GM23338 (cell line): ENCODE measurements around the gene SLC6A8. TPM values are rescaled to one million over a fixed set of nuclear protein-coding genes. Genes with fewer than 3 reads are reported as not detected.

Source experiments
- ATAC-seq: fragments of 200-7000 bp; cut with Tn5 transposase; 3 replicates; pipeline ENCODE4 v1.9.1; 2020
- DNase-seq: peaks from one replicate; pipeline ENCODE4 v3.0.0-alpha.2; 2015; ENCODE audit warnings: low spot score
- H2AFZ ChIP-seq: fragments of 200-600 bp; sonication (generic); 2 replicates; pipeline ENCODE4 v1.8.0; 2016; ENCODE audit warnings: antibody characterized with exemption, mild to moderate bottlenecking, moderate library complexity
- H3F3A ChIP-seq: fragments of 200-600 bp; sonication (generic); replicated peaks from 2 replicates; pipeline ENCODE4 v1.8.0; 2017; ENCODE audit warnings: antibody characterized with exemption, mixed run types, low read depth
- H3K27ac ChIP-seq: fragments of 200-600 bp; sonication (generic); 2 replicates; pipeline ENCODE4 v1.6.1; 2016; ENCODE audit warnings: low read depth
- H3K27me3 ChIP-seq: fragments of 200-600 bp; sonication (generic); 2 replicates; pipeline ENCODE4 v1.8.0; 2016; ENCODE audit warnings: mild to moderate bottlenecking, mixed run types, moderate library complexity; ENCODE audit not compliant: insufficient read depth
- H3K36me3 ChIP-seq: fragments of 200-600 bp; sonication (generic); 2 replicates; pipeline ENCODE4 v1.8.0; 2016; ENCODE audit warnings: mild to moderate bottlenecking; ENCODE audit not compliant: insufficient read depth
- H3K4me1 ChIP-seq: fragments of 200-600 bp; sonication (generic); 2 replicates; pipeline ENCODE4 v1.8.0; 2016; ENCODE audit warnings: mild to moderate bottlenecking, moderate library complexity; ENCODE audit not compliant: insufficient read depth
- H3K4me2 ChIP-seq: fragments of 200-600 bp; sonication (generic); 2 replicates; pipeline ENCODE4 v1.7.1; 2017; ENCODE audit warnings: mixed run types
- H3K4me3 ChIP-seq: fragments of 200-600 bp; sonication (generic); 2 replicates; pipeline ENCODE4 v1.6.1; 2016; ENCODE audit warnings: mixed run types
- H3K79me2 ChIP-seq: fragments of 200-600 bp; sonication (generic); replicated peaks from 2 replicates; pipeline ENCODE4 v1.8.0; 2017; ENCODE audit warnings: mild to moderate bottlenecking; ENCODE audit not compliant: insufficient read depth
- H3K9me2 ChIP-seq: fragments of 200-600 bp; sonication (generic); 2 replicates; pipeline ENCODE4 v1.8.0; 2017; ENCODE audit not compliant: insufficient read depth
- H4K20me1 ChIP-seq: fragments of 200-600 bp; sonication (generic); replicated peaks from 2 replicates; pipeline ENCODE4 v1.8.0; 2017; ENCODE audit warnings: mild to moderate bottlenecking; ENCODE audit not compliant: insufficient read depth
- H3K27ac Mint-ChIP-seq: 2 replicates; pipeline ENCODE4 v1.8.0; 2020; ENCODE audit warnings: inconsistent platforms, mild to moderate bottlenecking, moderate library complexity, mixed read lengths
- H3K27me3 Mint-ChIP-seq: 3 replicates; pipeline ENCODE4 v1.8.0; 2022; ENCODE audit warnings: low read depth, mild to moderate bottlenecking, moderate library complexity, mixed read lengths, inconsistent platforms; ENCODE audit not compliant: insufficient read depth, poor library complexity
- H3K36me3 Mint-ChIP-seq: 3 replicates; pipeline ENCODE4 v1.8.0; 2021; ENCODE audit warnings: low read depth, mild to moderate bottlenecking, inconsistent platforms, moderate library complexity, mixed read lengths
- H3K4me1 Mint-ChIP-seq: 3 replicates; pipeline ENCODE4 v1.8.0; 2020; ENCODE audit warnings: mild to moderate bottlenecking, inconsistent platforms, mixed read lengths
- H3K4me3 Mint-ChIP-seq: 3 replicates; pipeline ENCODE4 v1.8.0; 2021; ENCODE audit warnings: moderate library complexity, mild to moderate bottlenecking, inconsistent platforms, mixed read lengths
- H3K9me3 Mint-ChIP-seq: 3 replicates; pipeline ENCODE4 v1.8.0; 2020; ENCODE audit warnings: moderate library complexity, mild to moderate bottlenecking, inconsistent platforms, mixed read lengths
- CREB1 ChIP-seq: fragments of 250-450 bp; sonication (Bioruptor Pico); IDR thresholded peaks from 2 replicates; pipeline ENCODE4 v1.5.0; 2020; ENCODE audit warnings: low read depth, mild to moderate bottlenecking, moderate library complexity
- CTCF ChIP-seq, 2 experiments: fragments of 200-600 bp in 1 of 2; sonication (generic) in 1 of 2; conservative IDR thresholded peaks; 2 replicates each; pipeline versions ENCODE4 v1.5.1 to v1.6.1; 2016 to 2017; ENCODE audit warnings: antibody characterized with exemption in 2 of 2, low read depth in 2 of 2, mild to moderate bottlenecking in 2 of 2, moderate library complexity in 1 of 2
- ETS1 ChIP-seq: IDR thresholded peaks from 2 replicates; pipeline ENCODE4 v1.6.1; 2016; ENCODE audit warnings: antibody characterized with exemption
- EZH2 ChIP-seq: fragments of 200-600 bp; sonication (generic); IDR thresholded peaks from one replicate; pipeline ENCODE4 v1.8.0; 2017; ENCODE audit warnings: antibody characterized with exemption, mild to moderate bottlenecking, low read depth; ENCODE audit not compliant: unreplicated experiment
- EZH2phosphoT487 ChIP-seq: fragments of 200-600 bp; sonication (generic); IDR thresholded peaks from one replicate; pipeline ENCODE4 v1.8.1; 2018; ENCODE audit warnings: antibody characterized with exemption; ENCODE audit not compliant: unreplicated experiment
- JUNB ChIP-seq: IDR thresholded peaks from one replicate; pipeline ENCODE4 v1.6.1; 2016; ENCODE audit warnings: antibody characterized with exemption; ENCODE audit not compliant: unreplicated experiment
- NANOG ChIP-seq: IDR thresholded peaks from 2 replicates; pipeline ENCODE4 v1.6.1; 2016; ENCODE audit warnings: antibody characterized with exemption, borderline replicate concordance
- POLR2AphosphoS5 ChIP-seq: IDR thresholded peaks from 2 replicates; pipeline ENCODE4 v1.6.1; 2016; ENCODE audit warnings: antibody characterized with exemption, low read depth
- REST ChIP-seq: IDR thresholded peaks from one replicate; pipeline ENCODE4 v1.6.1; 2018; ENCODE audit warnings: antibody characterized with exemption; ENCODE audit not compliant: unreplicated experiment
- STAT1 ChIP-seq: IDR thresholded peaks from one replicate; pipeline ENCODE4 v1.6.1; 2016; ENCODE audit warnings: antibody characterized with exemption; ENCODE audit not compliant: unreplicated experiment
- ZNF114 ChIP-seq: fragments of 250-450 bp; sonication (Bioruptor Pico); IDR thresholded peaks from 2 replicates; pipeline ENCODE4 v1.5.0; 2020; ENCODE audit warnings: mild to moderate bottlenecking, moderate library complexity
- ZNF331 ChIP-seq: fragments of 250-450 bp; sonication (Bioruptor Pico); IDR thresholded peaks from 2 replicates; pipeline ENCODE4 v1.5.0; 2020; ENCODE audit warnings: low read depth, mild to moderate bottlenecking, moderate library complexity
- polyA plus RNA-seq: library from polyadenylated mRNA; unstranded; fragments of >200 nt; fragmentation: Nextera tagmentation; extraction: Ambion mirVana; gene quantifications from 2 replicates; pipeline ENCODE4 v1.2.1, GENCODE V29; 2016
- total RNA-seq: library from RNA; depleted of rRNA; stranded (reverse); fragments of >200 nt; shearing (Covaris generic); gene quantifications from 2 replicates; pipeline ENCODE4 v1.2.3, GENCODE V29; 2014

Gene SLC6A8
- total and polyA plus RNA-seq, 2 experiments from 2014 or later = 19.5 to 68.6 TPM

- TF ChIP-seq STAT1 = no peak
- TF ChIP-seq POLR2AphosphoS5 = no peak
- no peak for TF ChIP-seq REST
- no peak for TF ChIP-seq CREB1 (CRISPR knock-in tag)
- no peak for TF ChIP-seq ZNF114 (CRISPR knock-in tag)
- no peak for TF ChIP-seq JUNB
- TF ChIP-seq ZNF331 (CRISPR knock-in tag) = no peak
- no peak for TF ChIP-seq ETS1
- TF ChIP-seq EZH2 = no peak
Measured at GRCh38 chrX:153706799-153707198, 19.1 kb downstream of the SLC6A8 start (continued).

GRCh38 chrX:153707406-153707805 lies 19.7 kb downstream of the SLC6A8 start:
- Histone ChIP-seq H4K20me1 (no peaks in the 10 kb centered on the region; the same call in 1 of the 2 replicates), H3K36me3 (no peaks in the 10 kb centered on the region), H2AFZ (no peak overlapping the region), H3K79me2 (no peaks in the 10 kb centered on the region), H3K27ac (no peak overlapping the region), H3K4me2 (no peak overlapping the region), H3K4me3 (no peak overlapping the region), H3K27me3 (no peaks in the 10 kb centered on the region), H3F3A (no peaks in the 10 kb centered on the region), H3K9me2 (no peaks in the 10 kb centered on the region), H3K4me1 (no peaks in the 10 kb centered on the region)
- peaks cover 9% of the 10 kb centered on the region for H3K4me1 Mint-ChIP-seq
- no peaks in the 10 kb centered on the region; the same call in 2 of the 3 replicates for H3K9me3 Mint-ChIP-seq
- ATAC-seq (no peak), DNase-seq (no peak)
- peaks cover 27% of the 10 kb centered on the region for H3K36me3 Mint-ChIP-seq
- H3K27me3 Mint-ChIP-seq = peaks cover 1% of the 10 kb centered on the region
- no peak overlapping the region for H3K4me3 Mint-ChIP-seq
- H3K27ac Mint-ChIP-seq = no peak overlapping the region
- TF ChIP-seq ETS1 = no peak
- TF ChIP-seq STAT1 = no peak
- no peak for TF ChIP-seq EZH2
- no peak for TF ChIP-seq JUNB
- no peak for TF ChIP-seq CTCF (conservative IDR thresholded peaks at IDR 0.05; ENCODE audit: low read depth in 2 of 2)
- TF ChIP-seq EZH2phosphoT487 = no peak
- no peak for TF ChIP-seq ZNF331 (CRISPR knock-in tag)
- TF ChIP-seq ZNF114 (CRISPR knock-in tag) = no peak
- TF ChIP-seq NANOG = no peak
- TF ChIP-seq REST = no peak
